Stimulated activated CD4-positive, alpha-beta T cell treated with anti-CD3 and anti-CD28 coated beads, Interleukin-15, amount 100 ng/mL, for 48 hours (primary cell): ENCODE measurements around the gene PIGO.

Experiments
- DNase-seq, 2 donors: peaks; one replicate each; pipeline ENCODE4 v3.0.0-alpha.2; 2020; ENCODE audit warnings: low read depth in 2 of 2

PIGO gene

DNA sequence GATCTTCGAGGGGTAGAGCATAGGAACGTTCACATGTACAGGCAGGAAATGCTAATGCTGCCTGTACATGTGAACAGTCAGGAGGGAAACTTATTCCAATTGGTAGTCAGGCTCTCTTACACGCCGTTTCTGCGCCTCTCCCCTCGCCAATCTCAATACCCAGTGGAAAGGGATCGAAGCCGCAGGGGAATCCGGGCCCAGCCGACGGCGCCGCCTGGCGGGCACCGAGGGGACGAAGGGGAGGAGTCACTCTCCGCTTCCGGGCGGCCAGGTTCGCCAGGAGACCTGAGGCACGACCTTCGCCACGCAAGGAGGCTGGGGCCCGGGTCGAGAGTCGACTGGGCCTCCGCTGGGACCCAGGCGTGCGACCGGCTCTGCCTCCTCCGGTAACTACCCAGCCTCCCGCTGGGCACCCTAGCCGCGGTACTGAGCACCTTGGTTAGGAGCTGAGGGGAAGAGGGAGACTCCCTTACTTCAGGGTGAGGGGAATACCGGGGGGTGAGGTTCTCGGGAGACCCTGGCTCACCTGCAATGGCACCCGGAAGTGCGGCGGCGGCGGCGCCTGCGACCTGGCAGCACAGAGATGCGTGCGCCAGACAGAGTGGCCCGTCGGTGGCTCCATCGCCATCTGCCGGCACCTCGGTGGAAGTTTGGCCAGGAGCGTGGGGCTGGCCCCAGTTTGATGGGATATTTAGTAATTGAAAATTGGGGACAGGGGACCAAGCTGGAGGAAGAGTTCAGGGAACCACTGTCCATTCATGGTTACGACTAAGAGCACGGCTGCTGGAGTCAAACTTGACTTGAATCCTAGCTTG is at the start of gene PIGO:
PIGO (minus strand) TSS at position 557 of the 815 bp plus-strand sequence. CDS start 1,026 bp downstream, outside the sequence.
- peak; percentile 84 to 87 for DNase-seq

DNA sequence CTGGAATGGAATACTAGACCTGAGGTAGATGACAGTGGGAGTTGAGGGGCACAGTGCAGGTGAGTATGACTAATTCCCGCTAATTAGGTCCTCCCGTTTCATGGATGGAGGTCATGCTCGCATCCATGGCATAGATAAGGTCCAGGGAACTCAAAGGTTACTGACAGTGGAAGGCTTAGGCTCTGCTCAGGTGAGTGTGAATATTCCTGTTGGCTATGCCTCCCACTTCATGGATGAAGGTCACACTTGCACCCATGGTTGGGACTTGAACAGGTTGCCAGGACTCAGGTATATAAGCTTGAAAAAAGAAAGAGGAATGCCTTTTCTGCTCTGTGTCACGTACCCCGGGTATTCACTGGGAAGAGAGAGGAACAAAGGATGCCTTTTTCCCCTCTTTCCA is 45.6 kb upstream of the PIGO start:
- DNase-seq, result no peak

DNA sequence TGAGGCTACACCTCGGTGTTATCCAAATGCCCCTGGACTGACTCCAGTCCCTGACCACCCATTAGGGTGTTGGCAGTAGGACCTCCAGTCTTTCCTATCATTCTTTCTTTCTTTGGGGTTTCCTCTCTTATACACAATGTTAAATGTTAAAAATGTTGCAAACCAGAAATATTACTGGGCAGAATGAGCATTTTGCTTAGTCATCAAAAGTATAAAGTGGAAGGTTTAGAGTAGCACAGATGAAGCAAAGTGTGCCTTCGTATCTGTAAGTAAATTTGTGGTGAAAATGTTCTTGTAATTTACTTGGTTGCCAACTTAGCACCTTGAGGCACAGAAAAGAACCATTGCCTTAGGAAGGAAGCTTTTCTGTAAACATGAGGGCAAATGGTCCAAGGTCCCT is 43.7 kb upstream of the PIGO start:
- no peak for DNase-seq

DNA sequence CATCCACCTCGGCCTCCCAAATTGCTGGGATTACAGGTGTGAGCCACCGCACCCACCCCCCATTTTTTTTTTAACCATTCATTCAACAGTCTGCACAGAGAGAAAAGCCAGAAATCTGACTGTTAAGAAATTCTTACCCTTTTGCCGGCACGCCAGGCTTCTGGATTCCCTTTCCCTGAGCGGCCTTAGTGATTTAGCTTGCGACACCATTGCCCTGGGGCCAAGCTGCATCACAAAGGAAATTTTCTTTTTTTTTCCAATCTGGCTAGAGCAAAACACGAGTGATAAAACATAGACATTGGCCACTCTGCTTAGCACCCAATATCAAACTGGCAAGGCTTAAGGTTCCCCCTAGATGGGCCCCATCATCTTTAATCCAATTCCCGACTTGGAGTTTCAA is 40.5 kb upstream of the PIGO start:
- DNase-seq, result no peak

DNA sequence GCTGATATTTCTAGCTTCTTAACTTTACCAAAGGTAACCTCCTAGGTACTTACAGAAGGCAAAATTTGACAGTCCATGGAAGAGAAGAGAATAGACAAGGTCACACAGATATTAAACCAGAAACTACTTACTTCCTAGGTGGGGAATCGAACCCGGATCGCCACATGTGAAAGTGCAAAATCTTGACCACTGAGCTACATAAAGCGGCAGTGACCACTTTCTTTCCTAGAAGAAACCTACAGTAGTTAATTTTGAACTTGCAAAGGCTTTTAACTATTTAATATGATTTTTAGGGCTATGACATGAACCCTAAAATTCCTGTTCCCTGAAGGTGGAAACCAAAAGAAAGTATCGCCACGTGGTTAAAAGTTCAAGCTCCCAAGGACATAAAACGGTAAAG is 39.6 kb upstream of the PIGO start:
- no peak for DNase-seq

DNA sequence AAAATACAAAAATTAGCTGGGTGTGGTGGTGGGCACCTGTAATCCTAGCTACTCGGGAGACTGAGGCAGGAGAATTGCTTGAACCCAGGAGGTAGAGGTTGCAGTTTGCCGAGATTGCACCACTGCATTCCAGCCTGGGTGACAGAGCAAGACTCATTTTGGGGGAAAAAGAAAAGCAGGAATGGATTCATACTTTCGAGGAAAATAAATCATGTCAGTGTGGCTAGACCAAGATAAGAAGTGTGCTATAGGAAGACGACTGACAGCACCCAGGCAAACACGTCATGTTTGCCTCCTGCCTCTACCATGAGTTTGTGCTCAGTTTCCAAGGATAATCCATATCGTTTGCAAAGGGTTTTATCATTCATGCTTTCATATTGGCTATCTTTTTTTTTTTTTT is 38.5 kb upstream of the PIGO start:
- no peak for DNase-seq

DNA sequence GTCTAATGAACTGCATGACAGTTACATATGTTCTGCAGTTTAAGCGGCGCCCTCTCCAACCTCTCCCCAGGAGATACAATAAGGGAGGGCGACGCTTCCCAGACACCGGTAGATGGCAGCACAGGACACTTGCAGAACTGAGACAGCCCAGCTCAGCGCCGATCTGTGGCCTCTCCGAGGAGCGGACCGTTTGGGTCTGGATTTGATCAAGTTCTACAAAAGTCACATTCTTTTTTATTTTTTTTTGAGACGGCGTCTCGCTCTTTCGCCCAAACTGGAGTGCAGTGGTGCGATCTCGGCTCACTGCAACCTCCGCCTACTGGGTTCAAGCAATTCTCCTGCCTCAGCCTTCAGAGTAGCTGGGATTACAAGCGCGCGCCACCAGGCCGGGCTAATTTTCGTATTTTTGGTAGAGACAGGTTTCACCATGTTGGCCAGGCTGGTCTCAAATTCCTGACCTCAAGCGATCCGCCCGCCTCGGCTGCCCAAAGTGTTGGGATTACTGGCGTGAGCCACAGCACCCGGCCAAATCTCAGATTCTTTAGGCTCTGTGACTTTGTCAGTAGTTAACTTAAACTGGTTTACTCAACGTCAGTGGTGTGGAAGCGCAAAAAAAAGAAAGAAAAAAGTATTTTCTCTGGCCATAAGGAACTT is 20.6 kb upstream of the PIGO start:
- DNase-seq, result peak; percentile 78 to 86

DNA sequence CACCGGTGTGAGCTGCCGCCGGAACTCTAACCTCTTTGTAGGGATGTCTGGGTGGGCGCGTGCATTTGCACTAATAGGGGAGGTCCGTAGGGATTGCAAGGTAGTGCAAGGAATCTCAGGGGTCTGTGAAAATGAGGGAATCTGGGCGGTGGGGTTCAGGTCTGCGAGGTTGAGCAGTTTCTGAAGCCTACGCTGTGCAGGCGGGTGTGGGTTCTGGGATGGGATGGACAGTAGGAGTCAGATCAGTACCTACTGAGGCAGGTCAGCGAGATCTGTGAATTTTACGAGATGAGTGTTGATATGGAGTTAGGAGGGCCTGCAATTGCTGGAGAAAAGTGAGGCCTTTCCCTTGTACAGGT is 20.1 kb upstream of the PIGO start:
- no peak for DNase-seq

DNA sequence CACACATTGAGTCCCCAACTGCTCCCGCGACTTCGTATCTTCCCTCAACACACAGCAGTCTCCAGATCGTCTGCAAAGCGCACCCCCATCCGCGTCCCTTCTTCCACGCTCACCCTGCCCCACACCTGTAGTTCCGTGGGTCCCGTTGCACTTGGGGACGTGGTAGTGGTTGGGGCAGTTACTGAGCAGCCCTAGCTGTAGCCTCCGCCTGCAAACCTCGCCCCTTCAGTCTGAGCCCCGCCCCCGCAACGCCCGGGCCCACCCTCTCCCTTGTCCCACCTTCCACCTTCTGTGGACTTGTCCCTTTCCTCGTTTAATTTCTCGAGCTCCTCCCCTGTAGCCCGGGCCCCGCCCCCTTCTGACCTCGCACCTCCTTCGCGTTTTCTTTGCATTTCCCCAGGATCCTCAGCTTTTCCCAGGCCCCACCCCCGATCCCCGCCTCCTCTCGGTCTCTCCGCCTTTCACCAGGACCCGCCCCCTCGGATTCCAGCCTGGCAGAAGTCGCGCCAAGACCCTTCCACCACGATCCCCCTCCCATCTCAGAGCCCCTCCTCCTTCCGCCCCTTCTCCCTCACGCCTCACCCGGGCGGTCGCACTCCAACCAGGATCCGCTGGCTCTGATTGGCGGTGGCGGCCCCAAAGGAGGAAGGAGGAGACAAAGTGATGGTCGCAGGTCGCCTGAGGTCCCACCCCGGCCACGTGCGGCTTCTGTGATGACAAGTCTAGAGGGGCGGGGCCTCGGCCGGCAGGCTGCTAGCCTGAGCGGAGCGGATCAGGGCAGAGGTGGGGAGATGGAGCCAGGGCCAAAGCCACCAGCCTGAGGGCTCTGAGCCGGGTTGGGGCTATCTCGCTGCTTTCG is 19.5 kb upstream of the PIGO start, which contains the start of gene ATOSB:
ATOSB (minus strand) TSS at position 183 of the 859 bp plus-strand sequence. CDS start 7,588 bp downstream, outside the sequence.
- peak; percentile 89 to 91 for DNase-seq

DNA sequence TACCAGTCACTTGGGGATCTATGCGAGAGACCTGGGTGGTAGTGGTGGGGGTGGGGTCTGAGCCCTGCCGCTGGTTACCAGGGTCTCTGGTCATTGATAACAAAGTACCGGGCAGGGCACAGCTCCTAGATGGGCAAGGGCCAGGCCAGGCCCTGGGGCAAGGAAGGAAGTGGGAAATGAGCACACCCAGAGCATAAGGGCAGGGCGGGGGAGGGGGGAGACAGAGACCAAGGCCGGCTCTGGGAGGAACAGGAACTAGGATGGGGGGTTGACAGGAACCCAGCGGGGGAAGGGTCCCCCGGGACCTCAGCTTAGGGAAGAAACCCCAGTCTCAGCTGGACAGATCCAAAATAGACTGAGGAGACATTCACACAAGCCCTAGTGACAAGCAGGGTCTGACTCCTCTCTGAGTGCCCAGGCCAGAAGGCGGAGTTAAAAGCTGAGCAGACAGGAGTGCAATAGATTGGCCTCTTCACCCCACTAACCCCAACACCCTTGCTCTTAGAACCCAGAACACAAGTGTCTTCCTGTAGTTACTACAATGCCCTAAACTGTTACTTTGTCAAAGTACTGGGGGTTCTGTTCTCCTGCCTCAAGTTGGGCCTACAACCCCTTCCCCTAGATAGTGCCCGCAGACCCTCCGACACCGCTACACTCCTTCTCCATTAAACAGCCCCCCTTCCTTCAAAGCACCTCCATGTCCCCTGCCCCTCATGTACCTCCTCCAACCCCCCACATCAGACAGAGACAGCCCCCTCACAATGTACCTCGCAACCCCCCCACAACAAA is 18.6 kb upstream of the PIGO start:
- DNase-seq, result no peak

DNA sequence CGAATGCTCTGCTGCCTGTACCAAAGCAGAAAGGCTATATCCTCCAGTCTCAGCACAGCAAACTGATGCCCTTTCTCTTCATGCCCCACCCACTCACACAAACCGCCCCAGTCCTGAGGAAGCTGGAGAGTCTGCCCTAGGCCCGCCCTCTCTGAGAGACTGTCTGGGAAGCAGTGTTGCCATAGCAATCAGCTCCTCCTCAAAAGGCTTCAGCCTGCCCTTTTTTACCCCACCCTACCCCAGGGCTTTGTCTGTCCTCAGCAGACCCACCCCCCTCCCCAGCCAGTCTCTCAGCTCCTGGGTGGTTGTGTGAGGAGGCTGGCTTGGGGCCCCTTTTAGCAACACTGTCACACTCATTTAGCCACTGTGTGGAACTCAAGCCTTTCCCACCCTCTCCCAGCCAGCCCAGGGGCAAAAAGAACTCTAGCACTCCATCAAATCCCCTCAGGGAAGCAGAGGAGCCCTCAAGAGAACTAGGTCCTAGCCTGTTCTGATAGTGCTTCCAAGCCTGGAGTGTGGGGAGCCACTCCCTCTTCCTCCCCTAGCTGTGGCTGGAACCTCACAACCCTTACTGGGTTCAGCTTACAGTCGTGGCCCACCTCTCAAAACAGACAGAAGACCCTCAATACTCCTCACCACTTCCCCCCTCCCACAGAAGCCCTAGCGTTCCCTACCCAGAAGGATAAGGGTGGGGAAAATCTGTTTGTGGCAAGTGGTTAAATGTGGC is 17.9 kb upstream of the PIGO start:
- DNase-seq, result peak; percentile 52 to 62

DNA sequence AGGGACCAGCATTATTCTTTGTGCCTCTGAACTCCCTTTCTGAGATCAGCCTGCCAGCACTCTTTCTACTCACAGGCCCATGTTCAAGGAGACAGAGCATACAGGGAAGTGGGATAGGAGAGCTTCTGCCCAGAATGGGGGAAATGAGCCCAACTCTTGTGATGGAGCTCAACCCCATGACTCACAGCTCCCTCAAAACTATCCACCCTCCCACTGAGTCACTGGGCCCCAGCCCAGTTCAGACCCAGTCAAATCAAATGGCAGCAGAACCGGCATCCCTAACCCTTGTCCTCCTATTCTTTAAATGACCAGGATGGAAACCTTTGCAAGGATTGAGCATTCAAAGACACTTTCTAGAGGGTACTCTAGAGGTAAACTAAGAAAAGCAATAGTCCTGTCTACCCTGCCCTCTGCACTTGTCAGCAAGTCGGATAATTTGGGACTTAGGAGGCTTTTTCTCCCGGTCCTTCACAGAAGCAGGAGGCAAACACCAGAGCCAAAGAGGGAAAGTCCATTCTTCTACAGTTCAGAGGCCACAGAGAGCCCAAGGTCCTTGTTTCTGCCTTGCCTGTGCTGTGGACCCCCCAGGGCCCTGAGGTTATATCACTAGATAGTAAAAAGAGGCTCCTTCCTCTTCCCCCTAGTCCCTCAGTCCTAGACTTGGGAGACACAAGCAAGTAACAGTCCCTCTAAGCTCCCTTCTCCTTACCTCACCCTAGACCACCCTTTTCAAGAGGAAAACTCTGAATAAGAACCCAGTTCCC is 16.0 kb upstream of the PIGO start:
- DNase-seq, result no peak

DNA sequence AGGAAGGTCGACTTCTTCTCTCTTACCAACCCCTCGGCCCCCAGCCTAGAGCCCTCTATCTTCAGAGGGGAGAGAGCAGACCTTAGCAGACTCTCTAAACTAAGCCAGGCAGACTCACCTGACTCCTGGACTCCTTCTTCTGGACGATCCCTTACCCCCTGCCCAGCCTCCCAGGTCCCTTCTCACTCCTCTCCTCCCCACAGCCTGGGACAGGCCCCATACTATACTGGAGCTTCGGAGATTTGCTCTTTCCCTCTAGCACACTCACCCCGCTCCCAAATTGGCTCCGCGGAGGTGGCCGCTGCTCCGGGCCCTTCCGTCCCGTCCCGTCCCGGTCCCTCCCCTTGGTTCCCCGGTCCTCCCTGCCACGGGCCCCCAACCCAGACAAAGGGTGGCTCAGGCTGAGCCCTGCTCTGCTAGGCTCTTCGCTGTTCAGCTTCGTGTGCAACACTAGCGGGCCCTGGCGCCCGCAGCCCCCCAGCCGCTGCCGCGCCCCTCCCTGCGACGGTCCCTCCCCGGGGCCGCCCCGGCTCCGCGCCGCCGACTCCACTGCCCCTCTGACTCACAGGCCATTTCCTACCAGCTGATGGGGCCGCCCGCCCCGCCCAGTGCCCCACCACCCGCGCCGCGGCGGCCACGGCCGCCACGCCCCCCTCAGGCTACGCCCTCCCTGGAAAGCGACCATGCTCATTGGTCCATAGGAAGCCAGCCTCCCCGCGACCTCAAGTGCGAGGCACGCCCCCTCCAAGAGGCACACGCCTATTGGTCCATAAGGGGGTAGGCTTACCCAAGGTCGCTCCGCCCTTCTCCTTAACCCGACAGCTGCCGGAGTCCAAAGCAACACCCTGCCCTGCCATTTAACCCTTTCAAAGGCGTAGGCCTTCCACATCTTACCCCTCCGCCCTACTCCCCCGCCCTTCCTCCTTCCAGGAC is 14.9 kb upstream of the PIGO start:
- DNase-seq, result peak; percentile 95 to 96

DNA sequence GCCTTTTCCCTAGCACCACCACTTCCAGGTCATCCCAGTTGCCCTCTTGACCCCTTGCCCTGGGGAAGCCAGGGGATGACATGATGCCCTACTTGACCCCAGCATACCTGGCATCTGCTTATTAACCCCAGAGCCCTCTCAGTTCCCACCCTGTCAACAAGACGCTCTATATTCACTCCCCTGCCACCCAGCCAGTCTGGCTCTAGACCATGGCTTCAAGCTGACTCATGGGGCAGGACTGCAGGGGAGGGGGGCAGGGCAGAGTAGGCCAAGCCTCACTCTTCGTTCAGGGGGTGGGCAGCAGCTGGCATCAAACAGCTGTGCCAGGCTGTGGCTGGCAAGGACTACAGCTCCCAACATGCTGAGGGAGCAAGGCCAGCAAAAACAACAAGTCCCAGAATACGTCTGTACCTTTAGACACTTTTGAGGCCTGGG is 14.0 kb upstream of the PIGO start:
- no peak for DNase-seq

DNA sequence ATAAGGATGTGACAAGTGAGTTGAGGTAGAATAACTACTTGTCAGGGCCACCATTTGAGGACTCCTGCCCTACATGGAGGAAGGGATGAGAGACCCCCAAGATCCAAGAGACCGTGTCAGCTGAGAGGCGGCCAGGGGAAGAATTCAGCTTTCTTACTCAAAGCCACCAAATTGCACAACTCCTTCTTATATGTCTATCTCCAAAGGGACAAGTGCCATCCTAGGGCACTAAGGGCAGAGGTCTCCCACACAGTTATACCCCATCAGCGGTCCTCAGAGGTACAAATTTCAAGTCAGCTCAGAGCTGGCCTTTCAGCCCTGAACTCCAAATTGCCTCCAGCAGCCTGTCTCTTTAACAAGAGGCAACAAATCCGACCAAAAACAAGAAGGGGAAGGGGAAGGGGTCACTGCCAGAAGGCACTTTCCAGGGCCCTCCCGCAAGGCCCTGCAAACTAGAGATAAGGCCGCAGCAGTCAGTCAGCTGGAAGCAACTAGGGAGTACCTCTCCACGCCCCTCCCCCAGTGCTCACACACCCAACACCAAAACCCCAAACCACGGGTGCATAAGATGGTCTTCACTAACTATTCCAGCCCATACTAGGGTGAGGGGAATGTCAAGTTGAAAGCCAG is 12.7 kb upstream of the PIGO start:
- no peak for DNase-seq

DNA sequence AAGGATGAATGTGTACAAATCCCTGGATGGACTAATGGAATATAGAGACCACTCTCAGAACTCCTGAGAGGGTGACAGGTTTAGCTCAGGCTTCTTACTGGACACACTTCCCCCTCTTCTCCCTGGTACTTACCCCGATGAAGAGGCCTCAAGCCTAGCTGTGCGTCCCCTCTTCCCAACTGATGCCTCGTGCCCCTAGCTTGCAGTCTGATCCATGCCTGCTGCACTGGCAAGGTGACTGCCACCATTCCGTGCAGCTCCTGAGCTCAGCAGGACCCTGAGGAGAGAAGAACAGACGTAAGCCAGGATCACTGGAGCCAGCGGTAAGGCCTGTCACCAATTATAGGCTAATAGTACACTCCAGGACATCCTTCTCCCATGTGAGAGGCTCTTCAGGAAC is 12.1 kb upstream of the PIGO start:
- no peak for DNase-seq

DNA sequence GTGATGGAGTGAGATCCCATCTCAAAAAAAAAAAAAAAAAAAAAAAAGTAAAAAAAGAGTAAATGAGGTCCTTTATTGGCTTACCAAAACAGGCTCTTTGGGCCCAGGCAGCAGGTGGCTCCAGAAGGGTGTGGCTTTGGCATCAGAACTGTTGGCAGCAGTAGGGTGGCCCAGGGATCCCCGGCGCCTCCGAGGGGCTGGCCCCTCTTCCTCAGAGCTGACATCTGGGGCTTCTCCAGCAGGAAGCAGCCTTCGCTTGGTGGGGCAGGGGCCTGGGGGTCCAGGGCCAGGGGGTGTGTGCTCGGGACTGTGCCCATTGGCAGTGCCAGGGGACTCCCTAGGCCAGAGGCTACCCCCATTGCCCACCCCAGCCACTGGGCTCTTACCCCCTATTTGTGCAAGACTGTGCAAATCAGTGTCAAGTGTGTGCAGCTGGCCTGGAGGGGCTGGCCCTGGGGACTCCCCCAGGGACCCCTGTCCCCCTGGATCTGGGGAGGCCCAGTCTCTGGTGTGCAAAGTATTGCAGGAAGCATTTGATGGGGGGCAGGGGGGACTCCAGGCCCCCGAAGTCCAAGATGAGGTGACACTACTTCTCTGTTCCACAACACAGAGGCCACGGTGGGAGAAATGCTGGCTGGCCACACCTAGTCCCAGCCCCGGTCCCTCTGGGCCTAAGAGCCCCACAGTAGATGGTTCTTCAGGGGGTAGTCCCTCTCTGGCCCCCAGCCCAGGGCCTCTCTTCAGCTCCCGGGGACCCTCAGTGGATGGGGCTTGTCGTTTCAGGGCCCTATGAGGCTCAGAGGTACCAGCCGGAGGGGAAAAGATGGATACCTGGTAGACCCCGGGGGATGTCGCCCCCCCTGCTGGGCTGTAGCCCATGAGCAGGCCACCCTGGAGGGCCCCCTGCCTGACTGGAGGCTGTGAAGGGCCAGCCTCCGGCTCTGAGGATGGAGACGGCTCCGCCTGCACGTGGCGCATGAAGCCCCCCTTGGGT is 11.2 kb upstream of the PIGO start:
- no peak for DNase-seq
